ENCODE measurements around the gene MAPT.

Gene MAPT

GRCh38 chr17:45963283-45963682 lies 68.9 kb downstream of the MAPT start:
- no peak for TF ChIP-seq CTCF (conservative IDR thresholded peaks at IDR 0.05; ENCODE audit: low read depth, low read length)
- H3K4me3 ChIP-seq (ENCODE audit: low read depth, low read length) = no peak overlapping the region
- no peak for DNase-seq (ENCODE audit: low read depth)

GRCh38 chr17:45963889-45964288 lies 69.5 kb downstream of the MAPT start:
- DNase-seq (ENCODE audit: low read depth) = no peak

GRCh38 chr17:45964634-45965033 lies 70.3 kb downstream of the MAPT start:
- TF ChIP-seq CTCF (conservative IDR thresholded peaks at IDR 0.05; ENCODE audit: low read depth, low read length) = no peak
- no peak for DNase-seq (ENCODE audit: low read depth)
- no peak overlapping the region for H3K4me3 ChIP-seq (ENCODE audit: low read depth, low read length)

More at GRCh38 chr17:45963889-45964288, 69.5 kb downstream of the MAPT start:
- no peak overlapping the region for H3K4me3 ChIP-seq (ENCODE audit: low read depth, low read length)
- no peak for TF ChIP-seq CTCF (conservative IDR thresholded peaks at IDR 0.05; ENCODE audit: low read depth, low read length)

- DNase-seq (ENCODE audit: low read depth) = no peak
- TF ChIP-seq CTCF (conservative IDR thresholded peaks at IDR 0.05; ENCODE audit: low read depth, low read length) = no peak
- H3K4me3 ChIP-seq (ENCODE audit: low read depth, low read length) = no peak overlapping the region
Observed at GRCh38 chr17:45965812-45966211, 71.5 kb downstream of the MAPT start.

GRCh38 chr17:45966606-45967280 lies 72.4 kb downstream of the MAPT start:
- no peak overlapping the region for H3K4me3 ChIP-seq (ENCODE audit: low read depth, low read length)
- no peak for TF ChIP-seq CTCF (conservative IDR thresholded peaks at IDR 0.05; ENCODE audit: low read depth, low read length)
- DNase-seq (ENCODE audit: low read depth) = no peak

GRCh38 chr17:45967378-45967777 lies 73.0 kb downstream of the MAPT start:
- no peak for DNase-seq (ENCODE audit: low read depth)
- no peak overlapping the region for H3K4me3 ChIP-seq (ENCODE audit: low read depth, low read length)
- TF ChIP-seq CTCF (conservative IDR thresholded peaks at IDR 0.05; ENCODE audit: low read depth, low read length) = no peak

GRCh38 chr17:45968732-45969131 lies 74.4 kb downstream of the MAPT start:
- DNase-seq (ENCODE audit: low read depth) = no peak
- H3K4me3 ChIP-seq (ENCODE audit: low read depth, low read length) = no peak overlapping the region
- no peak for TF ChIP-seq CTCF (conservative IDR thresholded peaks at IDR 0.05; ENCODE audit: low read depth, low read length)
